LNCaP clone FGC (cell line): ENCODE data around the gene ZBED1.
"Not testable (repeated sequence)": the region's sequence is repeated elsewhere in the genome, so short reads cannot be mapped to it uniquely, and the experiment has no call there.

ENCODE experiments used
- DNase-seq: peaks from one replicate; pipeline ENCODE4 v3.0.0-alpha.2; 2011; ENCODE audit warnings: low read depth
- H3K4me3 ChIP-seq: 2 replicates; pipeline ENCODE4 v1.5.1; 2011; ENCODE audit warnings: mild to moderate bottlenecking, low read depth, low read length, control low read depth
- TF ChIP-seq, protein P1 (sequence below): IDR thresholded peaks from 2 replicates; pipeline ENCODE4 v1.5.1; 2012; ENCODE audit warnings: mild to moderate bottlenecking; ENCODE audit not compliant: control insufficient read depth, insufficient read depth; ENCODE audit errors: extremely low read depth

ZBED1 gene

GRCh38 chrX:2478546-2479419 lies 22.0 kb downstream of the ZBED1 start:
- DNase-seq, result no peak
- TF ChIP-seq, protein P1, sequence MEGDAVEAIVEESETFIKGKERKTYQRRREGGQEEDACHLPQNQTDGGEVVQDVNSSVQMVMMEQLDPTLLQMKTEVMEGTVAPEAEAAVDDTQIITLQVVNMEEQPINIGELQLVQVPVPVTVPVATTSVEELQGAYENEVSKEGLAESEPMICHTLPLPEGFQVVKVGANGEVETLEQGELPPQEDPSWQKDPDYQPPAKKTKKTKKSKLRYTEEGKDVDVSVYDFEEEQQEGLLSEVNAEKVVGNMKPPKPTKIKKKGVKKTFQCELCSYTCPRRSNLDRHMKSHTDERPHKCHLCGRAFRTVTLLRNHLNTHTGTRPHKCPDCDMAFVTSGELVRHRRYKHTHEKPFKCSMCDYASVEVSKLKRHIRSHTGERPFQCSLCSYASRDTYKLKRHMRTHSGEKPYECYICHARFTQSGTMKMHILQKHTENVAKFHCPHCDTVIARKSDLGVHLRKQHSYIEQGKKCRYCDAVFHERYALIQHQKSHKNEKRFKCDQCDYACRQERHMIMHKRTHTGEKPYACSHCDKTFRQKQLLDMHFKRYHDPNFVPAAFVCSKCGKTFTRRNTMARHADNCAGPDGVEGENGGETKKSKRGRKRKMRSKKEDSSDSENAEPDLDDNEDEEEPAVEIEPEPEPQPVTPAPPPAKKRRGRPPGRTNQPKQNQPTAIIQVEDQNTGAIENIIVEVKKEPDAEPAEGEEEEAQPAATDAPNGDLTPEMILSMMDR, result no peak
- no peak overlapping the region for H3K4me3 ChIP-seq

- H3K4me3 ChIP-seq, DNase-seq: not testable (repeated sequence)
These were observed 23.5 kb downstream of the ZBED1 start for GRCh38 chrX:2477313-2477712.

DNA sequence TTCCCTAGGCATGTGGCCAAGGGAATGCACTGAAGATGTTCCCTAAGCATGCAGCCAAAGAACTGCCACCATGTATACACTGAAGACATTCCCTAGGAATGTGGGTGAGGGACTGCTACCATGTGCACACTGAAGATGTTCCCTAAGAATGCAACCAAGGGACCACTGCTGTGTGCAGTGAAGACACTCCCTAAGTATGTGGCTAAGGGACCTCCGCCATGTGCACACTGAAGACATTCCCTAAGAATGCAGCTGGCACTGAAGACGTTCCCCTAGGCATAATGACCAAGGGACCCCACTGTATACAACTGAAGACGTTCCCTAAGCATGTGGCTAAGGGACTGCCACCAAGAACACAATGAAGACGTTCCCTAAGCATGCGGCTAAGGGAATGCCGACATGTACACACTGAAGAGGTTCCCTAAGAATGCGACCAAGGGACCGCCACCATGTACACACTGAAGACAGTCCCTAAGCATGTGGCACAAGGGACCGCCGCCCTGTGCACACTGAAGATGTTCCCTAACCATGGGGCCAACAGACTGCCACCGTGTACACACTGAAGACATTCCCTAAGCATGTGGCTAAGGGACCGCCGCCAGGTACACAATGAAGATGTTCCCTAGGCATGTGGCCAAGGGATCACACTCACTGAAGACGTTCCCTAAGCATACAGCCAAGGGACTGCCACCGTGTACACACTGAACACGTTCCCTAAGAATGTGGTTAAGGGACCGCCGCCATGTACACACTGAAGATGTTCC lies 25.6 kb downstream of the ZBED1 start:
- TF ChIP-seq, protein P1, result no peak
- no peak overlapping the region for H3K4me3 ChIP-seq
- DNase-seq, result no peak

DNA sequence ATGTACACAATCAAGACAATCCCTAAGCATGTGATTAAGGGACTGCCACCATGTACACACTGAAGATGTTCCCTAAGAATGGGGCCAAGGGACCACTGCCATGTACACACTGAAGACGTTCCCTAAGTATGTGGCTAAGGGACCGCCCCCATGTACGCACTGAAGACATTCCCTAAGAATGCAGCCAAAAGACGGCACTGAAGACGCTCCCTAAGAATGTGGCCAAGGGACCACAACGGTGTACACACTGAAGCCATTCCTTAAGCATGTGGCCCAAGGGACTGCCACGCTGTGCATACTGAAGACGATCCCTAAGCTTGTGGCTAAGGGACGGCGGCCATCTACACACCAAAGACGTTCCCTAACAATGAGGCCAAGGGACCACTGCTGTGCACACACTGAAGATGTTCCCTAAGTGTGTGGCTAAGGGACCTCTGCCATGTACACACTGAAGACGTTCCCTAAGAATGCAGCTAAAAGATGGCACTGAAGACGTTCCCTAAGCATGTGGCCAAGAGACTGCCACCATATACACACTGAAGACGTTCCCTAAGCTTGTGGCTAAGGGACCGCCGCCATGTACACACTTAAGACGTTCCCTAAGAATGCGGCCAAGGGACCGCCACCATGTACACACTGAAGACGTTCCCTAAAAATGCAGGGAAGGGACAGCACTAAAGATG lies 26.4 kb downstream of the ZBED1 start:
- DNase-seq, result no peak
- TF ChIP-seq, protein P1, result no peak
- H3K4me3 ChIP-seq, result no peak overlapping the region

- DNase-seq, H3K4me3 ChIP-seq: not testable (repeated sequence)
These were observed 27.7 kb downstream of the ZBED1 start for GRCh38 chrX:2473064-2473463.

DNA sequence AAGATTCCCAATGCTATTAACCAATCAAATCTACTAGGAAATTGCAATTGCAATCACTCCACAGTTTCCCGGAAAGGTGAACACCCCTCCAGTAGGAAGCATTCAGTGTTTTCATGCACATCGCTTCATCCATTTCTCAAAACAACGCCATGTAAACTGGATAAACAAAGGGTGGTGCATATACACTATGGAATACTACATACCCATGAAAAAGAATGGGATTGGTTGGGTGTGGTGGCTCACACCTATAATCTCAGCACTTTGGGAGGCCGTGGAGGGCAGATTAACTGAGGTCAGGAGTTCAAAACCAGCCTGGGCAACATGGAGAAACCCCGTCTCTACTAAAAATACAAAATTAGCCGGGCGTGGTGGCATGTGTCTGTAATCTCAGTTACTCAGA lies 29.1 kb downstream of the ZBED1 start:
- no peak overlapping the region for H3K4me3 ChIP-seq
- no peak for DNase-seq
- TF ChIP-seq, protein P1, result no peak

DNA sequence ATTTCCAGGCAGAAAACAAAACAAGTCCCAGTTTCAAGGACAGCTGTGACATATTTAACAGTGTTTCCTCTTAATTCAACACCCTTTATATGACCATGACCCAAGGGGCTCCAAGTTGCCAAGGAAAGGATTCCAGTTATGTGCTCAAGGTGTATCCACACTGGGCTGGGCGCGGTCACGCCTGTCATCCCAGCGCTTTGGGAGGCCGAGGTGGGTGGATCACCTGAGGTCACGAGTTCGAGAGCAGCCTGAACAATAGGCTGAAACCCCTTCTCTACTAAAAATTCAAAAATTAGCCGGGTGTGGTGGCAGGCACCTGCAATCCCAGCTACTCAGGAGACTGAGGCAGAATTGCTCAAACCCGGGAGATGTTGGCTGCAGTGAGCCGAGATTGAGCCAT lies 29.6 kb downstream of the ZBED1 start:
- H3K4me3 ChIP-seq, DNase-seq: not testable (repeated sequence)

GRCh38 chrX:2469852-2470251 lies 30.9 kb downstream of the ZBED1 start:
- not testable (repeated sequence) for H3K4me3 ChIP-seq, DNase-seq
